ENCODE results near the gene PPFIA4. TPM values are rescaled to one million over a fixed set of nuclear protein-coding genes. Genes with fewer than 3 reads are reported as not detected.

Gene PPFIA4
- total RNA-seq, 1 experiment from 2014 or later, result 0.83 TPM

GRCh38 chr1:203051841-203052324, 25.6 kb downstream of the PPFIA4 start:
- H3K4me1 Mint-ChIP-seq (ENCODE audit: low read depth, unreplicated experiment), result peaks cover 8% of the 10 kb centered on the region
- TF ChIP-seq CTCF (IDR thresholded peaks at IDR 0.05; ENCODE audit: unreplicated experiment), result no peak
- peaks cover 92% of the 10 kb centered on the region for H3K27me3 Mint-ChIP-seq (ENCODE audit: unreplicated experiment)
- no peaks in the 10 kb centered on the region for H3K36me3 Mint-ChIP-seq (ENCODE audit: insufficient read depth, unreplicated experiment)
- no peak for DNase-seq
- H3K4me3 Mint-ChIP-seq (ENCODE audit: low read depth, unreplicated experiment), result no peak overlapping the region
- intact Hi-C loops (cut with micrococcal nuclease; ENCODE audit: unreplicated experiment), result no loop called here
- no TSS peak for BruUV-seq (replicated peaks)
- CTCF ChIA-PET, result interaction anchor here (1.1 kb wide), 1 partner anchor 164 kb away, joined by 3 read pairs; no protein-coding TSS in a partner anchor
- H3K9me3 Mint-ChIP-seq (ENCODE audit: low read depth, unreplicated experiment), result no peaks in the 10 kb centered on the region
- no peak overlapping the region for H3K27ac Mint-ChIP-seq (ENCODE audit: unreplicated experiment)

- no peak for DNase-seq
- CTCF ChIA-PET, result interaction anchor here (0.8 to 1.1 kb wide), 3 partner anchors 12 to 164 kb away, joined by 3 to 5 read pairs (median 3); no protein-coding TSS in a partner anchor
- no TSS peak for BruUV-seq (replicated peaks)
- H3K36me3 Mint-ChIP-seq (ENCODE audit: insufficient read depth, unreplicated experiment), result no peaks in the 10 kb centered on the region
- no peak overlapping the region for H3K4me3 Mint-ChIP-seq (ENCODE audit: low read depth, unreplicated experiment)
- intact Hi-C loops (cut with micrococcal nuclease; ENCODE audit: unreplicated experiment), result no loop called here
- peaks cover 92% of the 10 kb centered on the region for H3K27me3 Mint-ChIP-seq (ENCODE audit: unreplicated experiment)
- peaks cover 3% of the 10 kb centered on the region for H3K4me1 Mint-ChIP-seq (ENCODE audit: low read depth, unreplicated experiment)
- H3K9me3 Mint-ChIP-seq (ENCODE audit: low read depth, unreplicated experiment), result no peaks in the 10 kb centered on the region
- H3K27ac Mint-ChIP-seq (ENCODE audit: unreplicated experiment), result no peak overlapping the region
- no peak for TF ChIP-seq CTCF (IDR thresholded peaks at IDR 0.05; ENCODE audit: unreplicated experiment)
These were observed 26.3 kb downstream of the PPFIA4 start for GRCh38 chr1:203052601-203053000.

- H3K27ac Mint-ChIP-seq (ENCODE audit: unreplicated experiment), result no peak overlapping the region
- CTCF ChIA-PET, result interaction anchor here (0.6 to 1.9 kb wide), 2 partner anchors 11 to 19 kb away, joined by 3 to 5 read pairs; no protein-coding TSS in a partner anchor
- H3K36me3 Mint-ChIP-seq (ENCODE audit: insufficient read depth, unreplicated experiment), result no peaks in the 10 kb centered on the region
- no peaks in the 10 kb centered on the region for H3K4me1 Mint-ChIP-seq (ENCODE audit: low read depth, unreplicated experiment)
- DNase-seq, result no peak
- H3K9me3 Mint-ChIP-seq (ENCODE audit: low read depth, unreplicated experiment), result no peaks in the 10 kb centered on the region
- H3K27me3 Mint-ChIP-seq (ENCODE audit: unreplicated experiment), result peaks cover 94% of the 10 kb centered on the region
- intact Hi-C loops (cut with micrococcal nuclease; ENCODE audit: unreplicated experiment), result no loop called here
- H3K4me3 Mint-ChIP-seq (ENCODE audit: low read depth, unreplicated experiment), result no peak overlapping the region
- BruUV-seq (replicated peaks), result no TSS peak
- no peak for TF ChIP-seq CTCF (IDR thresholded peaks at IDR 0.05; ENCODE audit: unreplicated experiment)
These were observed 27.9 kb downstream of the PPFIA4 start for GRCh38 chr1:203054184-203054583.

GRCh38 chr1:203054642-203055041, 28.4 kb downstream of the PPFIA4 start:
- Mint-ChIP-seq H3K4me3 (ENCODE audit: low read depth, unreplicated experiment) (no peak overlapping the region), H3K27ac (ENCODE audit: unreplicated experiment) (no peak overlapping the region), H3K27me3 (ENCODE audit: unreplicated experiment) (peaks cover 94% of the 10 kb centered on the region), H3K4me1 (ENCODE audit: low read depth, unreplicated experiment) (no peaks in the 10 kb centered on the region), H3K9me3 (ENCODE audit: low read depth, unreplicated experiment) (no peaks in the 10 kb centered on the region), H3K36me3 (ENCODE audit: insufficient read depth, unreplicated experiment) (no peaks in the 10 kb centered on the region)
- intact Hi-C loops (cut with micrococcal nuclease; ENCODE audit: unreplicated experiment), result no loop called here
- BruUV-seq (replicated peaks), result no TSS peak
- CTCF ChIA-PET, result interaction anchor here (0.6 to 1.9 kb wide), 2 partner anchors 11 to 20 kb away, joined by 3 to 5 read pairs; no protein-coding TSS in a partner anchor
- no peak for DNase-seq
- TF ChIP-seq CTCF (IDR thresholded peaks at IDR 0.05; ENCODE audit: unreplicated experiment), result no peak
